ENCODE measurements around the gene UBC.

The UBC gene

DNA sequence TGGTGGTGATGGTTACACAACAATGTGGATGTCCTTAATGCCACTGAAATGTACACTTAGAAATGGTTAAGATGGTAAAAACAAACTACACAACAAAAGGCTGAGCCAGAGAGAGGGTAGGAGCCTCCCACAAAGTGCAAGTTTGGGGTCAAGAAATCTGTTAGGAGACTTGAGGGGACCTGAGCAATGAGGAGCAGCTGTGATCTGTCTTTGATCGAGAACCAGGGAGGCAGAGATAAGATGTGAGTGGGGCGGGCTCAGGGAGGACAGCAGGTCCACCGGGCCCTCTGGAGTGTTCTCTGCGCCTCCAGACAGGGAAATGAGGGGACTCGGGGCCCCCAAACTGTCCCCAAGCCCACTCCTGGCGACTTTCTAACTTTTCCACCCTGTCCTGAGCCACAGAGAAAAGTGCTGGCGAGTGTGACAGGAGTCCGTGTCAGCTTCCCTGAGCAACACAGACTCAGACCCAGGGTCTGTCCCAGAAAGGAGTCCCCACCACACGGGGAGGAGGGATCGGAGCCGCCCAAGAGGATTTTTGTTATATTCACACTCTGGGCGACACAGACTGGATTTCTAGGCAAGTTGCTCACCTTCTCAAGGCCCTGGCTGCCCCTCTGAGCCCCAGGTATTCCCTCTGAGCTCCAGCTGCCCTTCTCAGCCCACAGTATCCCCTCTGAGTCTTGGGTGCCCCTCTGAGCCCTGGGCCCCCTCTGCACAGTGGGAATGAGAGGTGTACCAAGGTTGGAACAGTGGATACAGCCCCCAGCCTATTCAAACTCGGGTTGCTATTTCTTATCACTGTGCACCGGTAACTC, 39.3 kb downstream of the UBC start:
- TF ChIP-seq, protein P1, sequence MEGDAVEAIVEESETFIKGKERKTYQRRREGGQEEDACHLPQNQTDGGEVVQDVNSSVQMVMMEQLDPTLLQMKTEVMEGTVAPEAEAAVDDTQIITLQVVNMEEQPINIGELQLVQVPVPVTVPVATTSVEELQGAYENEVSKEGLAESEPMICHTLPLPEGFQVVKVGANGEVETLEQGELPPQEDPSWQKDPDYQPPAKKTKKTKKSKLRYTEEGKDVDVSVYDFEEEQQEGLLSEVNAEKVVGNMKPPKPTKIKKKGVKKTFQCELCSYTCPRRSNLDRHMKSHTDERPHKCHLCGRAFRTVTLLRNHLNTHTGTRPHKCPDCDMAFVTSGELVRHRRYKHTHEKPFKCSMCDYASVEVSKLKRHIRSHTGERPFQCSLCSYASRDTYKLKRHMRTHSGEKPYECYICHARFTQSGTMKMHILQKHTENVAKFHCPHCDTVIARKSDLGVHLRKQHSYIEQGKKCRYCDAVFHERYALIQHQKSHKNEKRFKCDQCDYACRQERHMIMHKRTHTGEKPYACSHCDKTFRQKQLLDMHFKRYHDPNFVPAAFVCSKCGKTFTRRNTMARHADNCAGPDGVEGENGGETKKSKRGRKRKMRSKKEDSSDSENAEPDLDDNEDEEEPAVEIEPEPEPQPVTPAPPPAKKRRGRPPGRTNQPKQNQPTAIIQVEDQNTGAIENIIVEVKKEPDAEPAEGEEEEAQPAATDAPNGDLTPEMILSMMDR (IDR thresholded peaks at IDR 0.05; ENCODE audit: low read depth, low read length) = no peak

GRCh38 chr12:124874188-124874587, 40.3 kb downstream of the UBC start:
- TF ChIP-seq, protein P1 (IDR thresholded peaks at IDR 0.05; ENCODE audit: low read depth, low read length) = no peak
- H3K4me3 ChIP-seq (ENCODE audit: low read depth, low read length) = no peak overlapping the region

More for the DNA sequence above, 39.3 kb downstream of the UBC start:
- no peak overlapping the region for H3K4me3 ChIP-seq (ENCODE audit: low read depth, low read length)

DNA sequence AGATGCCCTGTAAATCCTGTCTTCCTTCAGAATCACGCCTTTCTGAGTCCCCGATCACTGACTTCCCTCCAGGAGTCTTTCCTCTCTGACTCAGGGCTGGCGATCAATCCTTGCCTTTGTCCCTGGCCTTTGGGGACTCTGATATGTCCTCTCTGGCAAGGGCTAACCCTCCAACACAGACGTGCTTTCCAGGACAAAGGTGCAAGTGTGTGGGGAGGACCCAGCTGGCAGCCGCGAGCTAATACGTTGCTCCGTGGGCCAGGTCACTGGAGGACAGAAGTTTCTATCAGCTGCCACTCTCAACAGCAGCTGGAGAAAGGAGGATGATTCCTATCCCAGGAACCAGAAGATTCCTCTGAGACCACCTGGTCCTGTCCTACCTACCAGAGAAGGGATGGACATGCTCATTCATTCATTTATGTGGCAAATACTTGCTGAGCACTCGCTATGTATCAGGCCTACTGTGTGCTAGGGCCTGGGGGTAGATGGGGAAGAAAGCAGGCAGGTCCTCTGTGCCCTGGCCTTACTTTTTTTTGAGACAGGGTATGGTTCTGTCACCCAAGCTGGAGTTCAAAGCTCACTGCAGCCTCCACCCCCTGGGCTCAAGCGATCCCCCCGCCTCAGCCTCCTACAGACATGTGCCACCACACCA, 42.3 kb downstream of the UBC start:
- TF ChIP-seq, protein P1 (IDR thresholded peaks at IDR 0.05; ENCODE audit: low read depth, low read length) = no peak

DNA sequence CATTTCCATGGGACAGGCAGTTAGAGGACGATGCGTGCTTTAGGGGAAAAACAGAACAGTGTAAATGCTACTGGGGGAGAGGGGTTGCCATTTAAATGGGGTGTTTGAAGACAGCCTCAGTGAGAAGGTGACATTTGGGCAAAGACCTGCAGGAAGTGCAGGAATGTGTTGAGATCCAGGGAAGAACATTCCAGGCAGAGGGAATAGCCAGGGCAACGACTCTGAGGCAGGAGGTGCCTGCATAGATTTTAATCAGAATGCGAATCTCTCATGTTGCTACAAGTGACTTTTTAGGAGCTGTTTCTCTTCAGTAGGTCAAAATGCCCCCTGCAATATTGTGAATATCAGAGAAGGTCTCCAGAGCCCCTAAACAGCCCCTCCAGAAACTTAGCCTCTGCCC, 43.2 kb downstream of the UBC start:
- H3K4me3 ChIP-seq (ENCODE audit: low read depth, low read length) = no peak overlapping the region
- TF ChIP-seq, protein P1 (IDR thresholded peaks at IDR 0.05; ENCODE audit: low read depth, low read length) = no peak

More for the DNA sequence above, 42.3 kb downstream of the UBC start:
- no peak overlapping the region for H3K4me3 ChIP-seq (ENCODE audit: low read depth, low read length)

DNA sequence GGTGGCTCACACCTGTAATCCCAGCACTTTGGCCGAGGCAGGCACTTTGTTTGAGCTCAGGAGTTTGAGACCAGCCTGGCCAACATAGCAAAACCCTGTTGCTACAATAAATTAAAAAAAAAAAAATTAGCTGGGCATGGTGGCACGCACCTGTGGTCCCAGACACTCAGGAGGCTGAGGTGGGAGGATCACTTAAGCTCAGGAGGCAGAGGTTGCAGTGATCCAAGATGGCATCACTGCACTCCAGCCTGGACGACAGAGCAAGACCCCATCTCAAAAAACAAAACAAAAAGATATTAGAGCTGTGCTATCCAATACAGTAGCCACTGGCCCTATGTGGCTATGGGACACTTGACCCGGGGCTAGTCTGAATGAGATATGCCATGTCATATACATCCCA, 43.9 kb downstream of the UBC start:
- TF ChIP-seq, protein P1 (IDR thresholded peaks at IDR 0.05; ENCODE audit: low read depth, low read length) = no peak
- no peak overlapping the region for H3K4me3 ChIP-seq (ENCODE audit: low read depth, low read length)

DNA sequence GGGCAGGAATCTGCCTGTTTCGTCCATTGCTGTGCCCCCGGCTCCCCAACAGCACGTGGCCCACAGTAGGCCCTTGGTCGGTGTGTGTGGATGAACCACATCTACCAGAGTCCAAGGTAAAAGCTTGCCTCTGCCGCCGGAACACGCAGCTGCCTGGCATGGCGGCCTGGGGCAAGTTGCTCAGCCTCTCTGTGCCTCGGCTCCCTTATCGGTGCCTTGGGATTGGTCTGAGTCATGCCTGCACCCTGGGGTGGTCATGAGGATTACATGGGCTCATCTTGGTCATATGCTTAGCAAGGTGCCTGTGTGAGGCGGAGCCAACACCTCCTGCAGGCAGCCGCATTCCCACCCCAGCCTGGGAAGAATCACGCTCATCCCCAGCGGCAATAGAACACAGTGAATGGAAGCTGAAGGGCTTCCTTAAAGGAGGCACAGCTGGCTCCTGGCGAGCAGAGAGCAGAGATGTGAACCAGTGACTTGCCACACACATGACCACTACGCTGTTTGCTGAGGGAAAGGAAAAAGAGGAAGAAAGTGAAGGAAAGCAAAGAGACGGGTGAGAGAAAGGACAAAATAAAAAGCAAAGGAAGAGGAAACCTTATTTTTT, 45.3 kb downstream of the UBC start:
- TF ChIP-seq, protein P1 (IDR thresholded peaks at IDR 0.05; ENCODE audit: low read depth, low read length) = no peak
- H3K4me3 ChIP-seq (ENCODE audit: low read depth, low read length) = no peak overlapping the region
